ENCODE measurements around the gene TMEM108.

TMEM108 gene

DNA sequence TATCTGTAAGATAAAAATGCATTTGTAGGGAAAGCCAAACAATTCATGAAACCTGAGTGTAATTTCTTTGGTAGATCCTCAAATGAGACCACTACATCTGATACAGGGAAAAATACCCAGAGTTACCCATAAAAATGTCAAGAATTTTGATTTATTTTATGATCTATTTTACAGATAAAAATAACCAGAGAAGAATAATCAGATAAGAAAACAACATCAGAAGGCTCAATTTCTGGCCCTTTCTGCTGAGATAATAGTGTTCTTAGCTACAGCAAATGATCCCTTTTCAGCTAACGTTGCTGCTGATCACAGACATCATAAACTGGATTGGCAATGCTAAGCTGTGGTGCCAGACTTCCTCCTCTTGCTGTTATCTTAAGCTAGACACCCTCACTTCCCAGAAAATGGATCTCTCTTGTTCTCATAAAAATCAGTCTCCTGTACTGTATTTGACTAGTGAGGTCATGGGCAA lies 21.3 kb upstream of the TMEM108 start:
- CTCF ChIA-PET: no interaction called here
- no peaks in the 10 kb centered on the region for H3K9me3 ChIP-seq (ENCODE audit: control insufficient read depth, insufficient read depth, low read depth, low read length)
- H3K27ac ChIP-seq (ENCODE audit: extremely low read depth, low read depth, low read length): no peak overlapping the region
- no peaks in the 10 kb centered on the region for H3K36me3 ChIP-seq (ENCODE audit: control insufficient read depth in 2 of 2, insufficient read depth in 1 of 2, low read length in 2 of 2)
- 0 out of 2 replicates have a peak, but pooled peaks cover 2% of the 10 kb centered on the region for H3K4me1 ChIP-seq (ENCODE audit: control insufficient read depth, insufficient read depth, low read length)
- no peak for TF ChIP-seq HOXC10 (CRISPR knock-in tag; IDR thresholded peaks at IDR 0.05)
- TF ChIP-seq TCF7L2 (IDR thresholded peaks at IDR 0.05; ENCODE audit: borderline replicate concordance, low read depth, low read length): peak; percentile 50; the same call in 1 of the 2 replicates
- peak; percentile 78 for TF ChIP-seq TRIM28 (IDR thresholded peaks at IDR 0.05; ENCODE audit: borderline replicate concordance, low read length)
- no peak for TF ChIP-seq TSHZ1 (tag by site-specific recombination; IDR thresholded peaks at IDR 0.05; ENCODE audit: borderline replicate concordance)
- TF ChIP-seq ZNF776 (tag by site-specific recombination; IDR thresholded peaks at IDR 0.05; ENCODE audit: borderline replicate concordance): no peak
- peak; percentile 12; the same call in 1 of the 2 replicates for TF ChIP-seq PRDM10 (tag by site-specific recombination; IDR thresholded peaks at IDR 0.05)
- no peak for TF ChIP-seq YY1 (tag by site-specific recombination; IDR thresholded peaks at IDR 0.05)
- peak; percentile 30; the same call in 1 of the 2 replicates for TF ChIP-seq PRDM6 (tag by site-specific recombination; IDR thresholded peaks at IDR 0.05)
- POLR2A ChIA-PET: no interaction called here
- H3K4me3 ChIP-seq (ENCODE audit: low read depth, low read length): no peak overlapping the region

DNA sequence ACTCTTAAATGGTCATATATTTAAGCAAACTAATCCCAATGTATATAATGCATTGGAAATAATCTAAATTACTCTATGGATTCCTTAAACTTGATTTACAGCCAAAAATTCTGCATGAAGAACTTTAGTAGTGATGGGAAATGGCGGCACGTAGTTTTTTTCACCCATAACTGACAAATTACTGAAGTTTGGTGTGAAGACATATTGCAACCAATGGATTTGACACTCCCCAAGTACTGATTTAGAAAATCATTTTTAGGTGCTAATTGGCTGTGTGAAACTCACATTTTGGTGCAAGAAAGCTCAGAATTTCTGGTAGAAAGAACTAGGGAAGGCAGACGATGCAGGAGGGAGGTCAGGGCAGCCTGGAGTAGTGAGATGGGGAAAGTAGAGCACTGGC lies 19.3 kb upstream of the TMEM108 start:
- CTCF ChIA-PET: no interaction called here
- no peak overlapping the region for H3K27ac ChIP-seq (ENCODE audit: extremely low read depth, low read depth, low read length)
- no peak overlapping the region for H3K4me3 ChIP-seq (ENCODE audit: low read depth, low read length)
- POLR2A ChIA-PET: no interaction called here
- TF ChIP-seq ZIC2 (tag by site-specific recombination; IDR thresholded peaks at IDR 0.05): no peak
- TF ChIP-seq BCL11A (tag by site-specific recombination; IDR thresholded peaks at IDR 0.05; ENCODE audit: low read depth): no peak
- no peak for TF ChIP-seq ZNF394 (tag by site-specific recombination; IDR thresholded peaks at IDR 0.05; ENCODE audit: borderline replicate concordance)
- TF ChIP-seq, protein P1, sequence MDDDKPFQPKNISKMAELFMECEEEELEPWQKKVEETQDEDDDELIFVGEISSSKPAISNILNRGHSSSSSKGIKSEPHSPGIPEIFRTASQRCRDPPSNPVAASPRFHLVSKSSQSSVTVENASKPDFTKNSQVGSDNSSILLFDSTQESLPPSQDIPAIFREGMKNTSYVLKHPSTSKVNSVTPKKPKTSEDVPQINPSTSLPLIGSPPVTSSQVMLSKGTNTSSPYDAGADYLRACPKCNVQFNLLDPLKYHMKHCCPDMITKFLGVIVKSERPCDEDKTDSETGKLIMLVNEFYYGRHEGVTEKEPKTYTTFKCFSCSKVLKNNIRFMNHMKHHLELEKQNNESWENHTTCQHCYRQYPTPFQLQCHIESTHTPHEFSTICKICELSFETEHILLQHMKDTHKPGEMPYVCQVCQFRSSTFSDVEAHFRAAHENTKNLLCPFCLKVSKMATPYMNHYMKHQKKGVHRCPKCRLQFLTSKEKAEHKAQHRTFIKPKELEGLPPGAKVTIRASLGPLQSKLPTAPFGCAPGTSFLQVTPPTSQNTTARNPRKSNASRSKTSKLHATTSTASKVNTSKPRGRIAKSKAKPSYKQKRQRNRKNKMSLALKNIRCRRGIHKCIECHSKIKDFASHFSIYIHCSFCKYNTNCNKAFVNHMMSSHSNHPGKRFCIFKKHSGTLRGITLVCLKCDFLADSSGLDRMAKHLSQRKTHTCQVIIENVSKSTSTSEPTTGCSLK (tag by site-specific recombination; IDR thresholded peaks at IDR 0.05): no peak
- no peak for TF ChIP-seq ZNF266 (tag by site-specific recombination; IDR thresholded peaks at IDR 0.05; ENCODE audit: low read depth)
- TF ChIP-seq ZNF624 (tag by site-specific recombination; IDR thresholded peaks at IDR 0.05): no peak
- 0 out of 2 replicates have a peak, but pooled peaks cover 2% of the 10 kb centered on the region for H3K4me1 ChIP-seq (ENCODE audit: control insufficient read depth, insufficient read depth, low read length)
- no peaks in the 10 kb centered on the region for H3K9me3 ChIP-seq (ENCODE audit: control insufficient read depth, insufficient read depth, low read depth, low read length)
- no peaks in the 10 kb centered on the region for H3K36me3 ChIP-seq (ENCODE audit: control insufficient read depth in 2 of 2, insufficient read depth in 1 of 2, low read length in 2 of 2)

All from HEK293 (cell line).